ENCODE results near the gene C18orf32.
"Not testable (repeated sequence)": the region's sequence is repeated elsewhere in the genome, so short reads cannot be mapped to it uniquely, and the experiment has no call there.

C18orf32 gene

DNA sequence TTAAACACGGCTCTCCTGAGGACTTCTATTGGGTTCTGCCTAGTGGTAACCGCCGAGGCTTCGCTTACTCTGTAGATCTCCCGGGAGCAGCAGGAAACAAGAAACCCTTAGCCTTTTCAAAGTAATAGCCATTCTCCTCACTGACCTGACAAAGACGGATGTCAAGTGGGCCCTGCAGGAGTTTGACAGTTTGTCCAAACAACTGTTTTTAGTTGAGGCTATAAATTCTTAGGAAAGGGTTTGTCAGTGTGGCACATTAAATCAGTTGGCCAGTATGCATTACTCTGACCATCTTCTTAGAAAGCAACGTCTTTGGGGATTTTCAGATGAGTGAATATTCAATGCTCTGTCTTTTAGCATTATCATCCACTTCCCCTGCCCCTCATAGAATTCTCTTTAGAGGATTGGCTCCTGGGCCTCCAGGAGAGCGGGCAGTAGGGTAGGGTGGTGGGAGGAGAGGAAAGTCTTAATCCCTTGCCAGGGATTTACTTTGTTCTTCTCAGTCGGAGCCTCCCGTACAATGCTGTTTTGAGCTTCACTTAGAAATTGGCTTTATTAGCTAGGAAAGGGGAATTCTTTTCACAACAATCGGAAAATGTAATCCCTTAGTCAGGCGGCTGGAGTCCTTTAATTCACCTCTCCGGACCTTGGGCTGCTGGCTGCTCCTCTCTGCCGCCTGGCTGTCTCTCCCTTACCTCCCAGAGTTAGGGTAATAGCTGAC lies 13.3 kb upstream of the C18orf32 start:
- no peak for FAIRE-seq

- no peak for FAIRE-seq
These were observed 12.1 kb upstream of the C18orf32 start for GRCh38 chr18:49499046-49499637.

DNA sequence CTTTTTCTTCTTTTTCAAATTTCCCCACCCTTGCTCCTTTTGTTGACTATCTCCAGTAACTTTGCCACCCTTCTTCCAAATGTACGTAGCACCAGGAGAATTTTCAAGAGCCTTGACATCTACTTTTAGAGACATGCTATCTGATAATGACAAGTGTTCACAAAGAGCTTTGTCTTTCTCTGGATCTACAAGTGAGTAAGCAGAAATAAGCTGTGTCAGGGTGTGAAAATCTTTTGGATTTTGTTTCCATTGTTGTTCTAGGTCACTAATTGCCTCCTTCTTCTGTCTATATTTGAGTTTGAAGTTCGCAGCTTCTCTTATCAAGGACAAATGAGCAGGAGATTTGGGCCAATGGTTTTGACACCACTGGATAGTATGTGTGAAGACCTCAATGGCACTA lies 8.4 kb upstream of the C18orf32 start:
- FAIRE-seq: no peak

DNA sequence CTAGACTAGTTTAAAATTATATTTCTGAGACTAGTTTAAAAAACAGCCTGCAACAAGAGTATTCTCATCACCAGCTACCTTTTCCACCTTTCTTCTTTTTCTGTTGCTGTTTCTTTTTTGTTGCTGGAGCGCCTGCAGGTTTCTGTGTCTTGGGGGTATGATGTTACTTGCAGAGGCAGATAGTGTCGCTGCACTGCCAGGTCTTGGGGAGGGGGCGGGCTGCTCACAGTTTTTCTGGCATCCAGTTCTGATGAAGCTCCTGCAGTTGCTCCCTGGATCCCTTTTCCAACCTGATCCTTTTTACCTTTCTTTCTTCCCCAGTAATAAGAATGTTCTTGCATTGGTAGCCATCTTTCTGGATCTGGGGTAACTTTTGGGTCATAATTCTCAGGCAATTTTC lies 8.0 kb upstream of the C18orf32 start:
- no peak for FAIRE-seq

DNA sequence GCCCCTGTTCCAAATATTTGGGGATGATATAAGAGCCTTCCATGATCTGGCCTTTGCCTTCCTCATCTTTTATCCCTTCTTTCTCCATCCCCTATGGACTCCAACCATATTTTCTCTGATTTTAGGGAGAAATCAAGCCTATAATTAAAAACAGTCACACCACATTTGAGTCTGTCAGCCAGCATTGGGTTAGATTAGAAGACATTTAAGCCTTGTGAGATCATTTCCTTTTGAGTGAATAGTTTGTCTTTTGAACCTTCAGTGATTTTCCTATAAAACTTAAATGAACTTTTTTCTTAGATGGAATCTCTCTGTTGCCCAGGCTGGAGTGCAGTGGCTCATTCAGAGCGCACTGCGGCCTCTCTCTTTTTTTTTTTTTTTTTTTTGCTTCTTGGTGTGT lies 7.6 kb upstream of the C18orf32 start:
- no peak for FAIRE-seq

- FAIRE-seq: no peak
These were observed 5.6 kb upstream of the C18orf32 start for GRCh38 chr18:49492694-49493033.

- peak; percentile 96 for FAIRE-seq
These were observed 5.0 kb upstream of the C18orf32 start, which contains the start of gene RPL17 for GRCh38 chr18:49491857-49492693. Gene RPL17, minus strand, starts transcription at chr18:49492465.

- FAIRE-seq: no peak
These were observed 4.5 kb upstream of the C18orf32 start for GRCh38 chr18:49491534-49491856.

DNA sequence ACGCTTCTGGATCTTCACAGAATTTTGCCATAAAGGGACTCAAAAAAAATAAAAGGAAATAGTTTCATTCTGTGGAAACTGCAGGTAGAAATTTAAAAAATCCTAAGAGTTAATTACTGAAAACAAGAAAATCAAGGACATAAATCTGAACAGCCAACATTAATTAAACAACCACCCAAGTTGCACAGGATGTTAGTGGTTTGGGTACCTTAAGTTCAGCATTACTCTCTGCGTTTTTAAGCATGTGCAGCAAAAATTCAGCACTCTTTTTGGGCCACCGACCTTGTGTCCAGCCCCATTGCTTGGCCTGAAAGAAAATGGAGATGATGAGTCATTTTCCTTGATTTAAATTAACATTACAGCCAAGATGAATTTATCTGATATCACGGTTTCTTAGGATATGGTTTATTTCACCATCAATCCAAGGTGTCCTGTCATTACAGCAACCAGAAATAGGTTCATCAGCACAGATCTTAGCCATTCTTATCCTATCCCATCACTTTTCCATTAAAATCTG lies 3.3 kb upstream of the C18orf32 start:
- no peak for FAIRE-seq

DNA sequence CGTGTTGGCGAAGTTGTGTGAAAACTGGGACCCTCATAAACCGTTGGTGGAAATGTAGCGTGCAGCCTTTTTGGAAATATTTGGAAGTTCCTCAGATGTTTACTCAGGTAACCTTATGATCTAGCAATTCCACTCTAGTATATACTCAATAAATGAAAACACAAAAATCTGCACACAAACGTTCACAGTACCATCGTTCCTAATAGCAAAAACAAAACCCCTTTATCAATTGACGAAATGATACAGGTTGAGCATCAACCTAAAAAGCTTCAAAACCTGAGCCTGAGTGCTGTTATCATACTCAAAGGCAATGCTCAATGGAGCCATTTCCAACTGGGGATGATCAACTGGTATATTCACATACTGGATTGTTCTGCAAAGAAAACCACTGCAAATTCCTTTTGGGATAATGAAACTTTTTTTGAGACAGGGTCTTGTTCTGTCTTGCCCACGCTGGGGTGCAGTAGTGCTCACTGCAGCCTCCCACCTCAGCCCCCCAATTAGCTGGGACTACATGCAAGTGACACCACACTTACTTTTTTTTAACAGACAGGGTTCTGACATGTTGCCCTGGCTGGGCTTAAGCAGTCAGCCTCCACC lies 777 bp upstream of the C18orf32 start:
- FAIRE-seq: no peak

- FAIRE-seq: no peak
These were observed 455 bp downstream of the C18orf32 start for GRCh38 chr18:49486606-49486952.

- no peak for FAIRE-seq
These were observed 900 bp downstream of the C18orf32 start for GRCh38 chr18:49486134-49486533.

DNA sequence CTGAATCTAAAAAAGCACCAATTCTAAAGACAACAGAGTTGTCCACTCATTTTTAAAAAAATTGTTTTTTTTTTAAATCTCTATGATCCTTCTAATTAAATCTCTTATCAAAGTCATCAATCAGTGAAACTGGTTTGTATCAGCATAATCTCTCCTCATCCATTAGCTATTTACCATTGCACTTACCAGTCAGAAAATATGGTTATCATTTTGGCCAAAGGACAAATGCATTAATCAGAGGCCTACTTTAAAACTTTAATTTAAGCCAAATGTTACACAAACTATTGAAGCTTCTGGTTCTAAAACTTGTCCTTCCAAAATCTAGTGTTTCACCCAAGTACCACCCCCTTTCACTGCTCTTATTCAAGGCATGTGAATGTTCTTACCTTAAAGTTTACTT lies 3.8 kb downstream of the C18orf32 start:
- no peak for FAIRE-seq

GRCh38 chr18:49481907-49482306 lies 5.1 kb downstream of the C18orf32 start:
- FAIRE-seq: no peak

GRCh38 chr18:49481317-49481716 lies 5.7 kb downstream of the C18orf32 start:
- FAIRE-seq: no peak

GRCh38 chr18:49479381-49480137 lies 7.5 kb downstream of the C18orf32 start:
- FAIRE-seq: no peak

DNA sequence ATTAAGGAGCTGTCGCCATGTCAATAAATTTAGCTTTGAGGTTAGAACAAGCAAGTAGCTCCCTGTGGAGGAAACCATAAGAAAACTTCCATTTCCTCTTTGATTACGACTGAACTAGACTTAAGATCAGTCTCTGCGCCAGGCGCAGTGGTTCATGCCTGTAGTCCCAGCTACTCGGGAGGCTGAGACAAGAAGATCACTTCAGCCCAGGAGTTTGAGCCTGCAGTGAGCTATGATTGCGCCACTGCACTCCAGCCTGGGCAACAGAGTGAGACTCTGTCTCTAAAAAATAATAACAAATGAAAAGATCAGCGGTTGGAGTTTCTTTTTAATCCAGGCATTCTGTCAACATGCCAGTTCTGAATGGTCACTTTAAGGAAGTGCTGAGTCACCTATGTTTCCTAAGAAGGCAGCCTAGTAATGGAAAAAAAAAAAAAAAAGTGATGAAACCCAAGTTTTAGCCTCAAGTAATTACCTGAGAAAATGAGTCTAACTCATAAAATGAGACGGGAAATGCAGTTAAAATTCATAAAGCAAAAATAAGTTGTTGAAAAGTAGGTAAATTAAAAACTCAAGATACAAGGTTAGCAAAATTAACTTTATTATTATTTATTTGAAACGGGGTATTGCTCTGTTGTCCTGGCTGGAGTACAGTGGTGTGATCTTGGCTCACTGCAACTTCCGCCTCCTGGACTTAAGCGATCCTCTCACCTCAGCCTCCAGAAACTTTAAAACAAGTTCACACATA lies 10.2 kb downstream of the C18orf32 start:
- no peak for FAIRE-seq

DNA sequence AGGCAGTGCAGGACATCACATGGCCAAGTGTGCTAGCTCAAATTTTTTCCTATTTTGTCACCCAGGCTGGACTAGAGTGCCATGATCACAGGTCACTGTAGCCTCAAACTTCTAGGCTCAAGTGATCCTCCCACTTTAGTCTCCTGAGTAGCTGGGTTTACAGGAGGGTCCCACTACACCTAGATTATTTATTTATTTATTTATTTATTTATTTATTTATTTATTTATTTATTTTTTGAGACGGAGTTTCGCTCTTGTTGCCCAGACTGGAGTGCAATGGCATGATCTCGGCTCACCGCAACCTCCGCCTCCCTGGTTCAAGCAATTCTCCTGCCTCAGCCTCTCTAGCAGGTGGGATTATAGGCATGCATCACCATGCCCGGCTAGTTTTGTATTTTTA lies 12.1 kb downstream of the C18orf32 start:
- not testable (repeated sequence) for FAIRE-seq

DNA sequence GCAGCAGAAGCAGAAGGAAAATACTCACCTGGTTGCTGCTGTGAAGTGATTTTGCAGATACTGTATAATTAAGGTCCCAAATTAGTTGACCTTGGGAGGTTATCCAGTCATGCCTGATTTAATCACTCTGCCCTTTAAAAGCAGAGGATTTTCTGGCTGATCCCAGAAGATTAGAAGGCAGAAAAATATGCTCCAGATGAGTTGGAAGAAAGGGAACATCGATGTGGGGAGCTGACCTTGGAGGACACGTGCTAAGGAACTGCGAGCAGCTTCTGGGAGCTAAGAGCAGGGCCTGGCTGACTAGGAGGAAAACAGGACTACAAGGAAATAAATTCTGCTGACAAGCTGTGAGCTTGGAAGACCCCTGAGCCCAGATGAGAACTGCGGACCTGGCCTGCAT lies 13.3 kb downstream of the C18orf32 start:
- FAIRE-seq: no peak

- FAIRE-seq: no peak
These were observed 14.6 kb downstream of the C18orf32 start for GRCh38 chr18:49472459-49472858.

DNA sequence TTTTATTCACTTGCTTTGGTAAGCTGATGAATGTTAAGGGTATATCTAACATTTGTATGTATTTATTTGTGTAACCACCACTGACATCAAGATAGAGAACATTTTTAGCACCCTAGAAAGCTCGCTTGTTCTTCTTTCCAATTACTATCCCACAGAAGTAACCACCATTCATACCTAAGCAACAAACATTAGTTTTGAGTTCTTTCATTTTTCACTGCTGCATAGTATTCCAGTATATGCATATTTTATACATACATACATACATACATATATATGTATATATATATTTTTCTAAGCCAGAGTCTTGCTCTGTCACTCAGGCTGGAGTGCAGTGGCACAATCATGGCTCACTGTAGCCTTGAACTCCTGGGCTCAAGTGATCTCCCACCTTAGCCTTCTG lies 15.5 kb downstream of the C18orf32 start:
- FAIRE-seq: no peak

DNA sequence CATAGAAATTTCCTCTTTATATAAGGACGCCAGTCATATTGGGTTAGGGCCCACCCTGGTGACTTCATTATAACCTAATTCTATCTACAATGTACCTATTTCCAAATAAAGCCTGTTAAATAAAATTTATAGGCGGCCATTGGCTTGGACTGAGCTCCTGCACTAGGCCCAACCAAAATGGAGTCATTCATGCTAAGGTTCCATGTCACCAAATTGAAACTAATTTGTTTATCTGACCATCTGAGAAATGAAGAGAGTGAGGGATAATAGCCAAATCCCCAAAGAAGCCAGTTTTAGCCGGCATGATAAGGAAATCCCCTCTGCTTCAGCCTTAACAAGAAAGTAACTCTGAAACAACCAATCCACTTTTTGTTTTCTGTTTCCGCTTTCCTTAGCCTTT lies 19.4 kb downstream of the C18orf32 start:
- no peak for FAIRE-seq

All from endometrium (tissue), 2 donors.